SK-N-SH (cell line): ENCODE results near the gene MTCP1. TPM values are rescaled to one million over a fixed set of nuclear protein-coding genes. Genes with fewer than 3 reads are reported as not detected.

Experiments
- CTCF ChIA-PET: fragments of 300-600, 350-600 bp; formaldehyde crosslinking; extraction: SDS; loops from one replicate; lab custom pipeline; 2021; lab: Yijun Ruan, JAX
- POLR2A ChIA-PET: fragments of 350-600 bp; sonication (Branson Sonifier 250); formaldehyde crosslinking; extraction: SDS; loops from one replicate; lab custom pipeline; 2020; ENCODE audit warnings: antibody characterized with exemption, inconsistent platforms; lab: Yijun Ruan, JAX
- DNase-seq: peaks from one replicate; pipeline ENCODE4 v3.0.0; 2012
- H2AFZ ChIP-seq: fragments of 200-600 bp; sonication (generic); 2 replicates; pipeline ENCODE4 v1.8.1; 2016; ENCODE audit warnings: antibody characterized with exemption, mild to moderate bottlenecking, low read depth
- H3F3A ChIP-seq: fragments of 200-600 bp; sonication (generic); replicated peaks from 2 replicates; pipeline ENCODE3; 2016; ENCODE audit warnings: antibody characterized with exemption, mild to moderate bottlenecking; ENCODE audit not compliant: insufficient read depth
- H3K27ac ChIP-seq, 2 experiments: fragments of 200-500 bp in 1 of 2; fragments of 200-600 bp in 1 of 2; sonication (Bioruptor generic) in 1 of 2; sonication (generic), shearing (Covaris generic) in 1 of 2; 2 replicates each; pipeline versions ENCODE4 v1.5.1 to v1.6.1; 2014 to 2016; ENCODE audit warnings: low read depth in 2 of 2, inconsistent platforms in 1 of 2, low read length in 1 of 2, mild to moderate bottlenecking in 1 of 2, mixed read lengths in 1 of 2
- H3K27me3 ChIP-seq: fragments of 200-600 bp; sonication (generic), shearing (Covaris generic); 2 replicates; pipeline ENCODE4 v1.6.1; 2016; ENCODE audit warnings: mixed run types; ENCODE audit not compliant: insufficient read depth
- H3K36me3 ChIP-seq, 2 experiments: fragments of 200-500 bp in 1 of 2; fragments of 200-600 bp in 1 of 2; sonication (Bioruptor generic) in 1 of 2; sonication (generic) in 1 of 2; replicated peaks in 1 of 2; 2 replicates each; pipeline versions ENCODE3 to v1.5.1; 2014 to 2016; ENCODE audit warnings: low read length in 1 of 2, mild to moderate bottlenecking in 1 of 2; ENCODE audit not compliant: insufficient read depth in 2 of 2, control insufficient read depth in 1 of 2
- H3K4me1 ChIP-seq, 2 experiments: fragments of 200-500 bp in 1 of 2; fragments of 200-600 bp in 1 of 2; sonication (Bioruptor generic) in 1 of 2; sonication (generic), shearing (Covaris generic) in 1 of 2; 2 replicates each; pipeline versions ENCODE4 v1.5.1 to v1.6.1; 2014 to 2016; ENCODE audit warnings: low read depth in 1 of 2, low read length in 1 of 2, mixed run types in 1 of 2; ENCODE audit not compliant: insufficient read depth in 2 of 2, control insufficient read depth in 1 of 2
- H3K4me2 ChIP-seq: fragments of 200-600 bp; sonication (generic), shearing (Covaris generic); 2 replicates; pipeline ENCODE4 v1.6.1; 2017; ENCODE audit warnings: mixed run types
- H3K4me3 ChIP-seq, 2 experiments: fragments of 200-500 bp in 1 of 2; fragments of 200-600 bp in 1 of 2; sonication (Bioruptor generic) in 1 of 2; sonication (generic), shearing (Covaris generic) in 1 of 2; 2 replicates each; pipeline versions ENCODE4 v1.5.1 to v1.8.1; 2014 to 2016; ENCODE audit warnings: low read depth in 2 of 2, inconsistent platforms in 1 of 2, low read length in 1 of 2, mild to moderate bottlenecking in 1 of 2, mixed read lengths in 1 of 2, moderate library complexity in 1 of 2
- H3K79me2 ChIP-seq: fragments of 200-600 bp; sonication (generic); 2 replicates; pipeline ENCODE4 v1.8.1; 2017; ENCODE audit warnings: mild to moderate bottlenecking; ENCODE audit not compliant: insufficient read depth
- H3K9ac ChIP-seq: fragments of 200-600 bp; sonication (generic); 2 replicates; pipeline ENCODE4 v1.6.1; 2017; ENCODE audit warnings: mixed run types
- H3K9me2 ChIP-seq: fragments of 200-600 bp; sonication (generic); 2 replicates; pipeline ENCODE4 v1.6.1; 2017; ENCODE audit warnings: mixed run types
- H3K9me3 ChIP-seq: fragments of 200-600 bp; sonication (generic); 2 replicates; pipeline ENCODE4 v1.6.1; 2017; ENCODE audit warnings: mixed run types, mild to moderate bottlenecking, moderate library complexity
- H4K20me1 ChIP-seq: fragments of 200-600 bp; sonication (generic); 2 replicates; pipeline ENCODE4 v1.6.1; 2017; ENCODE audit warnings: mild to moderate bottlenecking, mixed run types; ENCODE audit not compliant: insufficient read depth
- CHD2 ChIP-seq: fragments of 150-350 bp; IDR thresholded peaks from 2 replicates; pipeline ENCODE4 v1.6.1; 2018; ENCODE audit warnings: low read length; ENCODE audit not compliant: partially characterized antibody
- CTCF ChIP-seq: fragments of 200-600 bp; sonication (generic); IDR thresholded peaks from 2 replicates; pipeline ENCODE4 v1.6.1; 2017; ENCODE audit warnings: antibody characterized with exemption, mild to moderate bottlenecking, moderate library complexity
- ELF1 ChIP-seq: IDR thresholded peaks from 2 replicates; pipeline ENCODE4 v1.4.0; 2012
- EZH2phosphoT487 ChIP-seq: fragments of 200-600 bp; sonication (generic); IDR thresholded peaks from 2 replicates; pipeline ENCODE4 v1.6.1; 2017; ENCODE audit warnings: low read depth, mixed run types, mild to moderate bottlenecking, antibody characterized with exemption, moderate library complexity, borderline replicate concordance
- FOSL2 ChIP-seq: IDR thresholded peaks from 2 replicates; pipeline ENCODE4 v1.4.0; 2012; ENCODE audit warnings: low read depth, mild to moderate bottlenecking, moderate library complexity, borderline replicate concordance
- FOXM1 ChIP-seq: IDR thresholded peaks from 2 replicates; pipeline ENCODE4 v1.4.0; 2012; ENCODE audit warnings: low read depth, mild to moderate bottlenecking
- GABPA ChIP-seq: IDR thresholded peaks from 2 replicates; pipeline ENCODE4 v1.4.0; 2012; ENCODE audit warnings: low read depth, mild to moderate bottlenecking
- GATA2 ChIP-seq: sonication (generic); formaldehyde crosslinking; IDR thresholded peaks from 2 replicates; pipeline ENCODE4 v1.5.0; 2020; ENCODE audit warnings: mild to moderate bottlenecking, missing genetic modification reagents
- IRF3 ChIP-seq: fragments of 150-350 bp; IDR thresholded peaks from 2 replicates; pipeline ENCODE4 v1.6.1; 2016; ENCODE audit warnings: mild to moderate bottlenecking, low read depth, low read length
- MAX ChIP-seq: IDR thresholded peaks from 2 replicates; pipeline ENCODE4 v1.4.0; 2012; ENCODE audit warnings: low read depth
- MEF2A ChIP-seq: IDR thresholded peaks from 2 replicates; pipeline ENCODE4 v1.4.0; 2012; ENCODE audit warnings: low read depth, borderline replicate concordance
- MXI1 ChIP-seq: IDR thresholded peaks from 2 replicates; pipeline ENCODE4 v1.6.1; 2012; ENCODE audit warnings: mild to moderate bottlenecking, low read depth, low read length, improper control_type of control experiment
- NFIC ChIP-seq: IDR thresholded peaks from 2 replicates; pipeline ENCODE4 v1.4.0; 2012; ENCODE audit warnings: borderline replicate concordance
- NRF1 ChIP-seq: IDR thresholded peaks from 2 replicates; pipeline ENCODE4 v1.6.1; 2012; ENCODE audit warnings: low read depth, mild to moderate bottlenecking, low read length
- POLR2AphosphoS5 ChIP-seq: IDR thresholded peaks from 2 replicates; pipeline ENCODE4 v1.6.1; 2012; ENCODE audit warnings: low read depth, low read length
- REST ChIP-seq: IDR thresholded peaks from 2 replicates; pipeline ENCODE4 v1.6.1; 2012; ENCODE audit warnings: mild to moderate bottlenecking, low read depth, low read length, moderate library complexity
- RFX5 ChIP-seq: IDR thresholded peaks from 2 replicates; pipeline ENCODE4 v1.6.1; 2012; ENCODE audit warnings: mild to moderate bottlenecking, improper control_type of control experiment, low read length
- RXRA ChIP-seq: IDR thresholded peaks from 2 replicates; pipeline ENCODE4 v1.4.0; 2012; ENCODE audit warnings: low read depth, mild to moderate bottlenecking, borderline replicate concordance
- SMC3 ChIP-seq: IDR thresholded peaks from 2 replicates; pipeline ENCODE4 v1.6.1; 2012; ENCODE audit warnings: low read depth, low read length, improper control_type of control experiment
- TAF1 ChIP-seq: IDR thresholded peaks from 2 replicates; pipeline ENCODE4 v1.6.1; 2012; ENCODE audit warnings: low read depth, mild to moderate bottlenecking, low read length, moderate library complexity, borderline replicate concordance
- TCF12 ChIP-seq: IDR thresholded peaks from 2 replicates; pipeline ENCODE4 v1.4.0; 2012
- TEAD4 ChIP-seq: IDR thresholded peaks from 2 replicates; pipeline ENCODE4 v1.4.0; 2012; ENCODE audit warnings: mild to moderate bottlenecking, borderline replicate concordance; ENCODE audit not compliant: insufficient read depth
- USF1 ChIP-seq: IDR thresholded peaks from 2 replicates; pipeline ENCODE4 v1.4.0; 2012; ENCODE audit warnings: low read depth, borderline replicate concordance
- USF2 ChIP-seq: fragments of 150-350 bp; IDR thresholded peaks from 2 replicates; pipeline ENCODE4 v1.6.1; 2017; ENCODE audit warnings: antibody characterized with exemption, low read length, low read depth, borderline replicate concordance
- WGBS: methylation state at CpG from one replicate; pipeline ENCODE4 v1.1.6; 2017; ENCODE audit warnings: low lambda C conversion rate; 5-methylcytosine and 5-hydroxymethylcytosine counted together
- polyA plus RNA-seq, 3 experiments: library from polyadenylated mRNA; depleted of rRNA; stranded (reverse); fragments of >200 nt; gene quantifications; 2 replicates each; pipeline ENCODE4 v1.2.3, GENCODE V29; 2012

Gene MTCP1
- polyA plus RNA-seq, 1 of the 3 experiments (the other 2 are of a cell fraction): 3.7 TPM

- POLR2A ChIA-PET: interaction anchor here (0.7 to 1.4 kb wide), 6 partner anchors 10 to 47 kb away, joined by 3 to 5 read pairs (median 4); no protein-coding TSS in a partner anchor
- CTCF ChIA-PET: interaction anchor here (1.3 to 2.4 kb wide), 2 partner anchors 46 to 109 kb away, joined by 3 to 7 read pairs; no protein-coding TSS in a partner anchor
- Histone ChIP-seq H3K9me2 (no peaks in the 10 kb centered on the region), H2AFZ (peak within 1 kb of the TSS; percentile 72), H3K27ac (peak within 1 kb of the TSS; percentile 91 to 93), H3K9ac (peak within 1 kb of the TSS; percentile 88), H3K79me2 (peaks cover 40% of the 10 kb centered on the region), H3K4me2 (peak within 1 kb of the TSS; percentile 73), H3K4me1 (no peaks in the 10 kb centered on the region; a peak in 1 of 4 replicates), H3K4me3 (peak within 1 kb of the TSS; percentile 64 to 66), H3K27me3 (no peaks in the 10 kb centered on the region), H3K36me3 (no peaks in the 10 kb centered on the region), H3F3A (peaks cover 4% of the 10 kb centered on the region), H4K20me1 (no peaks in the 10 kb centered on the region), H3K9me3 (no peaks in the 10 kb centered on the region)
- WGBS: 11% methylated on average over 5 of the region's 82 CpGs
- peak; percentile 91 for DNase-seq
- TF ChIP-seq CTCF (no peak), RFX5 (no peak), GATA2 (CRISPR knock-in tag) (no peak), NFIC (no peak), MAX (peak; percentile 83), CHD2 (peak; percentile 98), TEAD4 (no peak), TAF1 (no peak; the same call in 1 of the 2 replicates), TCF12 (no peak), ELF1 (peak; percentile 48; the same call in 1 of the 2 replicates), RXRA (no peak), IRF3 (no peak), MEF2A (no peak), MXI1 (peak; percentile 81), USF1 (peak; percentile 76), USF2 (peak; percentile 28; the same call in 1 of the 2 replicates), REST (no peak), GABPA (peak; percentile 55), FOXM1 (no peak), EZH2phosphoT487 (no peak), NRF1 (peak; percentile 64), FOSL2 (no peak), SMC3 (no peak), POLR2AphosphoS5 (peak; percentile 53; the same call in 1 of the 2 replicates)
Observed at GRCh38 chrX:155026727-155027508, 44.0 kb downstream of the MTCP1 start, which contains the start of gene FUNDC2. TSS of gene FUNDC2 (plus strand) at chrX:155026844. CDS start at chrX:155026939, 95 bp downstream.
